Fibroblast of mammary gland (primary cell): Measurements from ENCODE around the gene PARVA.
A peak's percentile ranks its signal among the peaks of the same experiment; 100 is the strongest.

ENCODE experiments used
- DNase-seq: peaks from one replicate; pipeline ENCODE4 v3.0.0-alpha.2; 2010; ENCODE audit warnings: low read depth
- H3K4me3 ChIP-seq: 2 replicates; pipeline ENCODE4 v1.5.1; 2011; ENCODE audit warnings: low read depth, mild to moderate bottlenecking, low read length, moderate library complexity; ENCODE audit not compliant: control insufficient read depth
- CTCF ChIP-seq: conservative IDR thresholded peaks from 2 replicates; pipeline ENCODE4 v1.5.1; 2011; ENCODE audit warnings: low read depth, low read length, inconsistent platforms; ENCODE audit not compliant: control insufficient read depth, insufficient read depth

Gene PARVA

GRCh38 chr11:12461516-12461915 lies 84.1 kb downstream of the PARVA start:
- H3K4me3 ChIP-seq = no peak overlapping the region
- TF ChIP-seq CTCF = no peak
- no peak for DNase-seq

DNA sequence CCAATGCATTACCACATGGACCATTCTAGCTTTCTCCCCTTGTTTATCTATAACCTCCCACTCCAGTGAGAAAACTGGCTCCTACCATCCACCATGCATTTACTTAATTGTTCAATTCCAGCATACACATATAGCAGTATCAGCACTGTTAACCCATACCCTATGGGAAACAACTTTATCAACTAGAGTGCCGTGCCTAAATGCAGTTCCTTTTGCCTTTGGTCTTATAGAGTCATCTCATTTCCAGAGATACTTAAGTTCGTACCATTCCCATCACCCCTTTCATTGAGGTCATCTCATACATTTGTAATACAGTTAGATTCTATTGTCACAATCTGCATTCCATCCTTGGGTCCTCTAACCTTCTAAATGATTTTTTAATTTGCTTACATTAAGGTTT lies 86.9 kb downstream of the PARVA start:
- DNase-seq = no peak
- H3K4me3 ChIP-seq = no peak overlapping the region
- TF ChIP-seq CTCF = no peak

DNA sequence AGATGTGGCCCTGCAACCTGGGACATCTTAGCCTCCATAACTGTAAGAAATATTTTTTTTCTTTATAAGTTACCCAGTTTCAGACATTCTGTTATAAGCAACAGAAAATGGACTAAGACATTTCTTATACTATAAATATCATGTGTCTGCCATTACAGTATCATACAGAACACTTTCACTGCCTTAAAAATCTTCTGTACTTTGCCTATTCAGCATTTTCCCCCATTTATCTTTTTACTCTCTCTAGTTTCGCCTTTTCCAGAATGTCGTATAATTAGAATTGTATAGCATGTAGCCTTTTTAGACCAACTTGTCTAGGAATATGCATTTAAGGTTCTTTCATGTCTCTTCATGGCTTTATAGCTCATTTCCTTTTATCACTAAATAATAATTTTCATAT lies 88.0 kb downstream of the PARVA start:
- DNase-seq = no peak
- no peak for TF ChIP-seq CTCF
- H3K4me3 ChIP-seq = no peak overlapping the region

DNA sequence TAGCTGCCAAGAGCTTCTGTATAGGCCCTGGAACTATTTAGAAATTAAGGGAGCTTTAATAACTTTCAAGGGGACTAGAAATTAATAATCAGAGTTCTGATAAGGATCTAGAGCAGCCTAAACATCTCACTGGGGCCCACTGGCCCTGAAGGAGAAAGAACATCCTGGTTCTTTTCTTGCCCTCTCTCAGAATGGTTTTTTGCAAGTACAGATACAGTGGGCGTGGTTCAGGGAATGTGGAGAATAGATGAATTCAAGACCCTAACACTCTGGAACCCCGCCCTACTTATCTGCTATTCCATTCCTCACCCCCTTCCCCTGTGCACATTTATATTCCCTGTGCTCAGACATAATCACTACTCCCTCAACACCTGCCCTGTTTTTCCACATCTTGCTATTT lies 90.2 kb downstream of the PARVA start:
- TF ChIP-seq CTCF = no peak
- no peak overlapping the region for H3K4me3 ChIP-seq
- DNase-seq = no peak

DNA sequence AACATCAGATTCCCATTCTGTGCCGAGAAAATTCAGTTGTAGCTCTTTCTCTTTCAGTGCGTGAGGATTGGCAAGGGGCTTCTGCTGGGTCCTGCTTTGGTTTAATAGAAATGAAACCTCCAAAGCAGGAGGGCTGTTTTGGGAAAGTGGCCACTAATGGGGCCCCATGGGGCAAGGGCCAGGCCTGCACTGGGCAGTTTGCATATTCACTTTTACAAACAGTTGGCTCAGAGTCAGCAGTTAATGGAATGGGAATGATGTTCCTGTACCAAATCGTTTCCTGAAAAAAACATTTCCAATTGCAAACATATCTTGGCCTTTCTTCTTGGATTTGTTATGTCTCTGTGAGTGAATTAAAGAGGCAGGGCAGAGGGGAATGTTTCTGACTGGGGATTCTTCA lies 92.1 kb downstream of the PARVA start:
- DNase-seq = peak; percentile 50
- H3K4me3 ChIP-seq = no peak overlapping the region
- TF ChIP-seq CTCF = no peak

DNA sequence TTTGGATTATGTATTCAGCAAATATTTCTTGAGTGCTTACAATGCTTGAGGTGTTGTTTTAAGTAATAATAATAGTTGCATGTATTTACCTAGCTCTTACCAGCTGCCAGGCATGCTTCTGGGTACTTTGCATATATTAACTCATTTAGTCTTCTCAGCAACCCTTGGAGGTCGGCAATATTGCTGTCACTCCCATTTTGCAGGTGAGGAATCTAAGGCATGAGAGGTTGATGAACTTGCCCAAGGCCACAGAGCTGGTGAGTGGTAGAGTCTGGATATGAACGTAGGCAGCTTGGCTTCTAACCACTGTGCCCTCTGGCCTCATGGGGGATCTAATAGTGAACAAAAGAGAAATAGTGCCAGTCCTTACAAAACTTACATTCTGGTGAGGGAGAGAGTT lies 92.9 kb downstream of the PARVA start:
- H3K4me3 ChIP-seq = no peak overlapping the region
- no peak for TF ChIP-seq CTCF
- no peak for DNase-seq

DNA sequence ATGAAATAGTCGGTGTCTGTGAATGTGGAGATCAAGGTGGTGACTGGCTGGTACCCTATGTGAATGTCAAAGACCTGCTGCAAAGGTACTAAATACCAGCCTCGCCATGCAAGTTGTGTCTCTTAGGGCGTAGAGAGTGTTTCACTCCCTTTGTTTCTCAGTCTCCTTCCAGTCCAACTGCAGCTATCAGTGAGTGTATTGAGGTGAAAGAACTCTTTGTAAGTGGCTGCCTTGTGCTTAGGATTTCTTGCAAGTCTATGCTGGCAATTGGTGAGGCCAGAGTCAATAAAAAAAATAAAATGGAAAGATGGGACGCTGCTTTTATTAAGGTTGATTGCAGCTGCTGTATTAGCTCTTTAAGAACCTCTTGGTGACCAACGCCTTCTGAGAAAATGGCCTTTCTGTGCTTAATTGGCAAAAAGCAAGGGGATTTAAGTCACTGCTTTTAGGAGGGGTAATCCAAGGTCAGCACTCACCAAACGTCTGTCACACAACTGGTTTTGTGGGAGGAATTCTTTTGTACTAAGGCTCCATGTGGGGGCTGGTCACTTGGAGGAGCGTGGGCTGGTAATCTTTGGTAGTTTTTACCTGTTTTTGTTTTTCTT lies 95.1 kb downstream of the PARVA start:
- TF ChIP-seq CTCF = no peak
- H3K4me3 ChIP-seq = no peak overlapping the region

More for the DNA sequence above, 95.1 kb downstream of the PARVA start:
- DNase-seq = no peak
